GM21526 (cell line): ENCODE data around the gene INVS.

Experiments
- ATAC-seq: cut with Tn5 transposase; IDR thresholded peaks from one replicate; pipeline ENCODE4 v1.9.1; 2021; ENCODE audit warnings: moderate library complexity; ENCODE audit not compliant: unreplicated experiment, low FRiP score

The INVS gene

GRCh38 chr9:100186356-100186755 is 87.3 kb downstream of the INVS start:
- ATAC-seq: no peak

DNA sequence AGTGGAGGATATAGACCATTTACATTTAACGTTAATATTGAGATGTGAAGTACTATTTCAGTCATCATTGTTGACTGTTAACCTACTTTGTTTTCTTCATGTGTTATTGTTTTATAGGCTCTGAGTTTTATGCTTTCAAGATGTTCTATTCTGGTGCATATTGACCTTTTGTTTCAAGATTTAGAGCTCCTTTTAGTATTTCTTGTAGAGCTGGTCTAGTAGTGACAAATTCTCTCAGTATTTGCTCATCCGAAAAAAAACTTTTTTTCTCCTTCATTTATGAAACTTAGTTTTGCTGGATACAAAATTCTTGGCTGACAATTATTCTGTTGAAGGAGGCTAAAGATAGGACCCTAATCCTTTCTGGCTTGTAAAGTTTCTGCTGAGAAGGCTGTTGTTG is 91.3 kb downstream of the INVS start:
- no peak for ATAC-seq

DNA sequence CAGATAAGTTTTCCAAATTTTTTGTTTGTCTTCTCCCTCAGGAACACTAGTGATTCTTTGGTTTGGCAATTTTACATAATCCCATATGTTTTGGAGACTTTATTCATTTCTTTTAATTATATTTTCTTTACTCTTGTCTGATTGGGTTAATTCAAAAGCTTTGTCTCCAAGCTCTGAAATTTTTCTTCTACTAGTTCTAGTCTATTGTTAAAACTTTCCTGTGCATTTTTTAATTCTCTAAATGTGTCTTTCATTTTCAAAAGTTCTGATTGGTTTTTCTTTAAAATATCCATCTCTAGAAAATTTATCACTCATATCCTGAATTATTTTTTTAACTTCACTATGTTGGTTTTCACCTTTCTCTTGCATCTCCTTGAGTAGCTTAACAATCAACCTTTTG is 92.2 kb downstream of the INVS start:
- ATAC-seq: no peak

DNA sequence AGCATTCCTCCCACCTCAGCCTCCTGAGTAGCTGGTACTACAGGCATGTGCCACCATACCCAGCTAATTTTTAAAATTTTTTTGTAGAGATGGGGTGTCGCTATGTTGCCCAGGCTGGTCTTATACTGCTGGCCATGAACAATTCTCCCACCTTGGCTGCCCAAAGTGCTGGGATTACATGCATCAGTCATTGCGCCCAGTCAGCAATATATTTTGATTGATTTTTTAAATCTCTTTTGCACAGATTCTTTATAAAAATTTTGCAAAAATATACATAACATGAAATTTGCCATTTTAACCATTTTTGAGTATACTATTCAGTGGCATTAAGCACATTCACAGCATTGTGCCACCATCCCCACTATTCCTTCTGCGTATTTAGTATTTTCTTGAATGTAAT is 94.0 kb downstream of the INVS start:
- ATAC-seq: no peak

DNA sequence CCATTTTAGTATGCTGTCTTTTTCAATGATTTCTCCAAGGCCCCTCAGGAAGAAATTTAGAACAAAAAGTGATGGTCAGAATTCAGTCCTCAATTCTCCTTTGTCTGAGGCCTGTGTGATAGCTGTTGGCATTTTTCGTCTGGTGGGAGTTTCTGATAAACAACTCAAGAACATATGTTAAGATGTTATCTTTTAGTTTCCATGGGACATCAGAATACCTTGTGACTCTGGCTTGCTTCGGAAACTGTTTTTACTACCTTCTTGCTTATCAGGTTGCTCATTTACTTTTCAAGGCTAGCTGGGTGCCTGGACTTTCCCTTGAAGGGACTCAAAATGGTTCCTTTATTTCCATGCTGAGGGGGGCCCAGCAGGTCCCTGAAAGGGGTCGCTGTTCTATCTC is 97.2 kb downstream of the INVS start:
- no peak for ATAC-seq

DNA sequence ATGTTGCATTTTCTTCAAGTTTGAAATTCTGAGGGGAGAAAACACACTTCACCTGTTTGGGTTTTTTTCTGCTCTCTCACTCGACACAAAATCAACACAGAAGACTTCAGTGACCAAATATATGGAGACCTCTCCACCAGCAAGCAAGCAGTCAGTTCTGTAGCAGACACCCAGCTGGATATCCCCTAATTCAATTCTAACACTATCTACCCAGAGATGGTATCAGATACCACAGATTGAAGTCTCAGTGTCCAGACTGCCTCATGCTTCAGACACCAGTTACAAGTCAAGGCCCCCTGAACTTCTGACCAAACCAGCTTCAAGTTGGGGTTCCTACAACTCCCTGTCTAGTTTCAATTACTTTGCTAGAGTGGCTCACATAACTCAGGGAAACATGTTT is 97.8 kb downstream of the INVS start:
- no peak for ATAC-seq

DNA sequence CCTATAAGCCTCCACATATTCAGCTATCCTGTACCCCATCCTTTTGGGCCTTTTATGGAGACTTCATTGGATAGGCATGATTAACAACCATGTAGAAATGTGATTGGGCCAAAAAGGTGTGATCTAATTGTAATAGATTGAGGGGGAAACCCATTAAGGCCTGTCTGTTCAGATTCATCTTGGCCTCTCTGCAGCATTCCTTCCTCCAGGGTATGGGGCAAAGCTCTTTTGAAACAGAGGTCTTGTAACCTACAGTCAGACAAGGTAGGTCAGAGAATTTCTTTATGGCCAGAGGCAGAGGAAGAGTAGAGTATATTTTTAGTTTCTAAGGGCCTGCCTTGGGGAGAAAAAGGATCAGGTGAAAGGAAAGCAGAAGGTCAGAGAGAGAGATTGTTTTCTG is 98.5 kb downstream of the INVS start:
- no peak for ATAC-seq

- no peak for ATAC-seq
Measured at GRCh38 chr9:100202806-100203205, 103.8 kb downstream of the INVS start.

GRCh38 chr9:100204796-100205195 is 105.8 kb downstream of the INVS start:
- ATAC-seq: no peak

- no peak for ATAC-seq
Measured at GRCh38 chr9:100206899-100207298, 107.9 kb downstream of the INVS start.

DNA sequence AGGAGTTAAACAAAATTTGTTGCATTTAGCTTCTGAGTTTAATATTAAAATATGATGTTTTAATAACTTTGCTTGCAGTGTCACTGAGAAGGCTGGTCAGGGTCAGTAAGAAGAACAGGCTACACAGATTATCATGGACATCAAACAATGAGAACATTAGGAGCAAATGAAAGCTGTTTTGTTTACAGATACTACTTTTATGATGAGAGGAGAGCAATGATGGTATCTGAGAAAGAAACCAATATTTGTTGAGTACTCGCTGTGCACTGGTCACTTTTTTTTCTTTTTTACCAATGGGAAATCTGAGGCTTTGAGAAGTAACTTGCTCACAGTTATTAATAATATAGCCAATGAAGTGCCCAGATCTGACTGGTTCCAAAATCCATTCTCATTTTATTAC is 109.6 kb downstream of the INVS start:
- ATAC-seq: no peak

GRCh38 chr9:100211476-100211875 is 112.4 kb downstream of the INVS start:
- no peak for ATAC-seq

GRCh38 chr9:100213730-100214477 is 114.9 kb downstream of the INVS start:
- no peak for ATAC-seq

DNA sequence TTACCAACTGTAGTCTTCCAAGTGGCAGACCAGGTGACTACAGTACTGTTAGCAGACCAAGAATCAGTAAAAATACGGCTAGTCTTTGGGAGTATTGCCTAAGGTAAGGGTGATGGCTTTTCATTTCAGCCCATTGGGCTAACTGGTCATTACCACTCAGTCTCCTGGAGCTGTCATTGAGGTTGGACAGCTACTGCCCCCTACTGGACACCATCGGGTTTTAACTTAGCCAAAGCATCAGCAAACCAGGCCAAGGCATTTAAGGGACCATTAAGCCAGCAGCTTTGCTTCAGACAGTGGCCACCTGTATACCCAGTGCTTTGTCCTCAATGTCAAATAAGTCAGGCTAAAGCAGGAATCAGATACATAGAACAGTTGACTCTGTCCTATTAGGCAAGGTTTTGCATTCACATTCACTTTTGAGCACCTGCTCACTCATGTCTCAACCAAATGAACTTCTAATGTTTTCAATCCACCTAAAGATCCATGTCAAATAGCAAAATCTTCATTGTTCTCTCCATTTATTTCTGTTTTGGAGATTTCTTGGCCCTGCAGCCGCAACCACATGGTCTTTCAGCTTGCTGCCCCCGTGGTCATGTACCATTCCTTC is 117.2 kb downstream of the INVS start:
- ATAC-seq: no peak

- ATAC-seq: no peak
Measured at GRCh38 chr9:100217536-100217935, 118.5 kb downstream of the INVS start.

DNA sequence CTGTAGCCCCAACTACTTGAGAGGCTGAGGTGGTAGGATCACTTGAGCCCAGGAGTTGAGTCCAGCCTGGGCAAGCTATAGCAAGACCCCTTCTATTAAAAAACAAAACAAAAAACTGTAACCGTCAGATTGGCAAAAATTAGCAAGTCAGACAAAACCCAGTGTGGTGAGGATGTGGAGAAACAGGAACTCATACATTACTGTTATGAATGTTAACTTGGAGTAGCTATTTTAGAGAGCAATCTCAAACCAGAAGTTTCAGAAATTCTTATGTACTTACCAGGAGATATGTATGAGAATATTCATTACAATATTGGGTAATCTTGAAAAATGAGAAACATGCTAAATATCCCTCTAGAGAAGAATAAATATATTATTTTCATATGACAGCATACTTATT is 120.3 kb downstream of the INVS start:
- ATAC-seq: peak; percentile 48

- no peak for ATAC-seq
Measured at GRCh38 chr9:100220936-100221335, 121.9 kb downstream of the INVS start.

DNA sequence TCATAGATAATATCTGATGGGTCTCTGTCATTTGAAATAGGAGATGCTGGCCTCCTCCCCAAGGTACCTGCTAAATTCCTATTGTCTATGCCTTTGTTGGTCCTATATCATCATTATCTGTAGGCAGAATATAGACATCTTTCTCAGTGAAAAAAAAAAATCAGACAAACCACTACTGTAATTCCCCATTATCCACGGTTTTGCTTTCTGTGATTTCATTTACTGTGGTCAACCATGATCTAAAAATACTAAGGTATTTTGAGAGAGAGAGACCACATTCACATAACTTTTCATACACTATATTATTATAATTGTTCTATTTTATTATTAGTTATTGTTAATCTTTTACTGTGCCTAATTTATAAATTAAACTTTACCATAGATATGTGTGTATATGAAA is 122.5 kb downstream of the INVS start:
- no peak for ATAC-seq

GRCh38 chr9:100222674-100223073 is 123.6 kb downstream of the INVS start:
- no peak for ATAC-seq

GRCh38 chr9:100227636-100228035 is 128.6 kb downstream of the INVS start:
- ATAC-seq: no peak

DNA sequence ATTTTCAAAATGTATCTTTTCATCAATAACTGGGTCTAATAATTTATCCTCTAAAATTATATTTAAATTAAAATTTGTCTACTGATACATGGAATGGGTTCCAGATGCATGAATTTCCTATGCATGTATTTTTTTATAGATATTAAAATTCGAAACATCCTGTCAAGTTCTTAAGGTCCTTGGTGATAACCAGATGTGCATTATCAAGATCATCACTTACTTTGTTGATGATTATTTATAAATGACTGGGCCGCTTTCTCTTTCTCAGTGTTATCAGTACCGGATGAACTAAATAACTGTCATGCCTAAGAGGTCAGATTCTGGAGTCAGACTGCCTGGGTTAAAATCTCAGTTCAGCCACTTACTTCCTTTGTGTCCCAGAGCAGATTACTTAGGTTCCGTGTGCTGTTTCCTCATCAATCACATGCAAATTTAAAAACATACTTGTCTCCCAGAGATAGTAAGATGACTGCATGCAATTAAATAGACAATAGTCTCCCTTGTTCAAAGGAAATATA is 129.4 kb downstream of the INVS start:
- no peak for ATAC-seq

- no peak for ATAC-seq
Measured at GRCh38 chr9:100229136-100229535, 130.1 kb downstream of the INVS start.
